Activated naive CD4-positive, alpha-beta T cell treated with anti-CD3 and anti-CD28 coated beads, Interleukin-2, amount 50 U/mL, for 24 hours (primary cell): Measurements from ENCODE around the gene CCNY.
"Not testable (repeated sequence)": the region's sequence is repeated elsewhere in the genome, so short reads cannot be mapped to it uniquely, and the experiment has no call there.

Experiments
- H3K27ac Mint-ChIP-seq: one replicate; pipeline ENCODE4 v1.8.0; 2021; ENCODE audit warnings: mild to moderate bottlenecking, mixed read lengths
- H3K27me3 Mint-ChIP-seq: one replicate; pipeline ENCODE4 v1.8.0; 2021; ENCODE audit warnings: mixed read lengths
- H3K36me3 Mint-ChIP-seq: one replicate; pipeline ENCODE4 v1.8.0; 2021; ENCODE audit warnings: mixed read lengths
- H3K4me1 Mint-ChIP-seq: one replicate; pipeline ENCODE4 v1.8.0; 2021; ENCODE audit warnings: mixed read lengths
- H3K4me3 Mint-ChIP-seq: one replicate; pipeline ENCODE4 v1.8.0; 2021; ENCODE audit warnings: mild to moderate bottlenecking, mixed read lengths
- H3K9me3 Mint-ChIP-seq: one replicate; pipeline ENCODE4 v1.8.0; 2021; ENCODE audit warnings: mixed read lengths

The CCNY gene

DNA sequence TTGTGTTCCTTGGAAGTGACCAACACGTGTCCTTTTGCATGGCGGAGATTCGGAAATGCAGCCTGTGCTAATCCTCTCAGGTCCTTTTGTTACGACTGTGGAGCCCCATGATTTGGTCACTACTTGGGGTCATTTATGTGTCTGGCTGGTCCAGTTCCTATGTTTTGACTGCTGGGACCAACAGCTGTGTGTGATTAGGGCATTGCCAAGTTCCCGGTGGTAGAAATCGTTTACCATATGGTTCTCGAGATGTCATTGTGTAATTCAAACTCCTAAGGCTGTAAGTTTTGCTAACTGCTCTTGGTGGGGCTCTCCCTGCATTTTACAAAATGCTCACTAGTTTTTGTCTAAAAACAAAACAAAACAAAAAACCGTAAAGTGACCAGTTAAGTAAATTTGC, 62.0 kb downstream of the CCNY start:
- Mint-ChIP-seq H3K36me3 (no peaks in the 10 kb centered on the region), H3K9me3 (no peaks in the 10 kb centered on the region), H3K27ac (no peak overlapping the region), H3K4me1 (peaks cover 56% of the 10 kb centered on the region), H3K27me3 (no peaks in the 10 kb centered on the region), H3K4me3 (no peak overlapping the region)

DNA sequence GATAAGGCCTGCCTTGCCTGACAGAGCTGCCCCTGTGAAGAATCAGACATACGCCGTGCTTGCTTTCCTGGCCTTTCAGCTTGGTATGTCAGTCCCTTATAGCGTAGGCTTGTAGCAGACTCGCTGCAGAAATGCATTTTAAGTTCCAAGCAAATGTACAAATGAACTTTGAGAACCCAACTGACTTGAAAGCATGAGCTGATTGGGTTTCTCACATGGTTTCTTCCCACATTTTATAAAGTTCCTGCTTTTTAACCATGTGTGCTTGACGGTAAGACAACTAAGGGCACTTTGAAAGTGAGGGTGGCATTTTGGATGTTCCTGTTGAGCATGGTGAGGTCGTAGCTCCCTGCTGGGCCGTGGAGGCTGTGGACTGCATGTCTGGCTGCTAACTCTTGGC, 62.6 kb downstream of the CCNY start:
- Mint-ChIP-seq H3K4me1 (peaks cover 51% of the 10 kb centered on the region), H3K27ac (no peak overlapping the region)

DNA sequence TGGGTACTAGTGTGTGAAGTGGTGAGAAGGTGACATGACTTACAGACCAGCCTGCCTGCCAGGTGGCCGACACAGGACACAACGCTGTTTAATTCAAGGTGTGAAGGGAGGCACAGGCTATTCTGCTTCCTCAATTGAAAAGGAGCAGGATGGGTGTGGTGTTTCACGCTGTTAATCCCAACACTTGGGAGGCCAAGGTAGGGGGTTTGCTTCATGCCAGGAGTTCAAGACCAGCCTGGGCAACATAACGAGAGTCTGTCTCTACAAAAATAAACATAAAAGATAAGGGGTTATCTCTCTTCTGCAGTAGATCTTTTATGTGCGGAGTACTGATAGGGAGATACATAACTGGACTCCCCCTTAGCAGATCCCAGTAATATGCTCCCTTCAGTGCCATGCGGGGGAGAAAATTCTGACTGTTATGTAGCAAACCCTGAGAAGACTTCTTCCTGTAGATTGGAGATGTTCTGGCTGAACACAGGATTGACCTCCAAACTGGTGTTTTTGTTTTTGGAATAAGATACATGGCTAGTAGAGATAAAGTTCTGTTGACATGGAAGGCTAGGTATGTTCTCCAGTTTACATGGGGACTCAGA, 63.2 kb downstream of the CCNY start:
- H3K27ac Mint-ChIP-seq: no peak overlapping the region
- H3K4me1 Mint-ChIP-seq: peaks cover 45% of the 10 kb centered on the region
- no peaks in the 10 kb centered on the region for H3K27me3 Mint-ChIP-seq
- H3K4me3 Mint-ChIP-seq: no peak overlapping the region
- no peaks in the 10 kb centered on the region for H3K9me3 Mint-ChIP-seq
- no peaks in the 10 kb centered on the region for H3K36me3 Mint-ChIP-seq

More for the DNA sequence above, 62.6 kb downstream of the CCNY start:
- Mint-ChIP-seq H3K9me3 (no peaks in the 10 kb centered on the region), H3K27me3 (no peaks in the 10 kb centered on the region), H3K36me3 (no peaks in the 10 kb centered on the region), H3K4me3 (no peak overlapping the region)

DNA sequence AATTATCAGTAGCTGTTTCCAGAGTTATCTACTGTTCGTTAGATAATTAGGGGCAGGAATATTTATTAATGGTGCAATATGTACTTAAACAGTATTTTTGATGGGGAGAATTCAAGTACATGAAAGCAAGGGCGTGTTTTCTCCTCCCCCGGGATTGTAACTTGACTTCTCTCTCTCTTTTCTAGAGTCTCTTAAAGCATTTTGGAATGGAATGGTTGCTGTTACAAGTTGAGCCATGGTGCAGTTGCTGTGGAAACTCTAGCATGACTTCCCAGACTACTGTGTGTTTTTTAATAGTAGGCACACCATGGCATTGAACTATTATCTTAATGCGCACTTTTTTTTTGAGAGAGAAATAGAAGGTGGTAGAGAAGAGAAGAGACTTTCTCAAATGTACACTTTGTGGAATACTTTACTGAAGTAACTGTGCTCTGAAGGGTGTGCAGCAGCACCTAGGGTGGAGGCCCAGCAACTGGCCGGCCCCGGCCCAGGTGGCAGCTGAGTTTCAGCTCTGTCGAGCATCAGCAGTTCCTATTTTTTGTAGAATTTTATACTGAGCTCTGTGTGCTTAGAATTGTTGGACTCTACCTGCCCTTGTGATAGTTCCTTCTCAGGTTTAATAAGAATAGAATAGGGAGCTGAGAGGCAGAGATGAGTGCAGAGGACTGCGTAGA, 64.4 kb downstream of the CCNY start:
- H3K9me3 Mint-ChIP-seq: no peaks in the 10 kb centered on the region
- no peak overlapping the region for H3K27ac Mint-ChIP-seq
- no peaks in the 10 kb centered on the region for H3K27me3 Mint-ChIP-seq
- peaks cover 36% of the 10 kb centered on the region for H3K4me1 Mint-ChIP-seq
- H3K4me3 Mint-ChIP-seq: no peak overlapping the region
- no peaks in the 10 kb centered on the region for H3K36me3 Mint-ChIP-seq

DNA sequence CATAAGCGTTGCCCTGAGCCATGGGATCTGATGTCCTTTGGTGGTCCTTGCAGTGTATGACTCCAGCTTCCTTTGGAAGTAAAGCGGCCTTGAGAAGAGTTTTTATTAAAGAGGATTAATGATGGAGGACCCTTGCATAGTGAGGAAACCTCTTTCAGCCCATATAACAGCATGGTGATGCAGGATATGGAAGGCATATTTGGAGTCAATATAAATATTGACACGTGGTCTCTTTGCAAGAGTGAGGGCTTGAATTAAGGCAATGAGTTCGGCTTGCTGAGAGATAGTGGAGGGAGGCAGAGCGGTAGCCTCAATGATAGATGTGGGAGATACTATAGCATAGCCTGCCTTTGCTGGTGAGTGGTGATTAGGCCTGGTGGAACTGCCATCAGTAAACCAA, 67.2 kb downstream of the CCNY start:
- not testable (repeated sequence) for H3K36me3 Mint-ChIP-seq, H3K27me3 Mint-ChIP-seq, H3K27ac Mint-ChIP-seq, H3K9me3 Mint-ChIP-seq, H3K4me3 Mint-ChIP-seq
- peaks cover 30% of the 10 kb centered on the region for H3K4me1 Mint-ChIP-seq

DNA sequence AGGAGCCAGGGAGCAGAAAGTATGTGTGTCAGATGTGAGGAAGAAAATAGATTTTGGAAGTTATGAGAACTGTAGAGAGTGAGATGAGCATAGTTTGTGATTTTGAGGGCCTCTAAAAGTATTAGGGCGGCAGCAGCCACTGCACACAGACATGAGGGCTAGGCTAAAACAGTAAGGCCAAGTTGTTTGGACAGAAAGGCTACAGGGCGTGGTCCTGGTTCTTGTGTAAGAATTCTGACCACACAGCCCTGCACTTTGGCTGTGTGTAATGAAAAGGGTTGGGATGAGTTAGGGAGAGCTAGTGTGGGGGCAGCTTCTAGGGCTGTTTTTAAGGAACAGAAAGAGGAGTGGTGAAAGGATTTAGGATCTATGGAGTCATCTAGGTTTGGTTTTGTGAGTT, 67.8 kb downstream of the CCNY start:
- H3K4me3 Mint-ChIP-seq, H3K9me3 Mint-ChIP-seq, H3K27me3 Mint-ChIP-seq, H3K27ac Mint-ChIP-seq, H3K36me3 Mint-ChIP-seq: not testable (repeated sequence)
- peaks cover 32% of the 10 kb centered on the region for H3K4me1 Mint-ChIP-seq

DNA sequence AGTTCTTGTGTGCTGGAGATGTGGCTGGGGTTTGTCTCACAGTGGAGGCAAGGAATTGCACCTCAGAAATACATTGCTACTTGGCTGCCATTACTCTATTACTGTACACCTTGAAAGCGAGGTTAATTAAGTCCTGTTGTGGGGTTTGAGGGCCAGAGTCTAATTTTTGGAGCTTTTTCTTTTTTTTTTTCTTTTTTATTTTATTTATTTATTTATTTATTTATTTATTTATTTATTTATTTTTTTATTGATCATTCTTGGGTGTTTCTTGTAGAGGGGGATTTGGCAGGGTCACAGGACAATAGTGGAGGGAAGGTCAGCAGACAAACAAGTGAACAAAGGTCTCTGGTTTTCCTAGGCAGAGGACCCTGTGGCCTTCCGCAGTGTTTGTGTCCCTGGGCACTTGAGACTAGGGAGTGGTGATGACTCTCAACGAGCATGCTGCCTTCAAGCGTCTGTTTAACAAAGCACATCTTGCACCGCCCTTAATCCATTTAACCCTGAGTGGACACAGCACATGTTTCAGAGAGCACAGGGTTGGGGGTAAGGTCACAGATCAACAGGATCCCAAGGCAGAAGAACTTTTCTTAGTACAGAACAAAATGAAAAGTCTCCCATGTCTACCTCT, 69.8 kb downstream of the CCNY start:
- not testable (repeated sequence) for H3K27ac Mint-ChIP-seq, H3K27me3 Mint-ChIP-seq, H3K4me3 Mint-ChIP-seq, H3K36me3 Mint-ChIP-seq, H3K9me3 Mint-ChIP-seq
- peaks cover 44% of the 10 kb centered on the region for H3K4me1 Mint-ChIP-seq

DNA sequence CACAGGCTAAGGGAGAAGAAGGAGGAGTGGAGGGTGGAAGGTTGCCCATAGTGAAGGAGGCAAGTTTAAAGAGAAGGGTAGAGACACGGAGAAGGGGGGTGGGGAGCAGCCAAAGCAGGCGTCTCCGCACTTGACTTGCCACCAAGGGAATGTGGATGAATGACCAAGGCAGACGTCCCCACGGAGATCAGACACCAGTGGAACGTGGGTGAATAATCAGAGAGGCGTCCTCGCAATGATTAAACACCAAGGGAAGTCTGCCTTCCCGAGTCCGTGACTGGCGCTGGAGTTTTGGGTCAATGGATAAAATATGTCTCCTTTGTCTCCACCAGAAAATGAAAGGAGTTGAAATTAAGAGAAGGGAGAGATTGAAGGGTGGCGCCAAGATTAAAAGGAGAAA, 71.4 kb downstream of the CCNY start:
- peak overlapping the region; percentile 25 for H3K27ac Mint-ChIP-seq
- H3K4me1 Mint-ChIP-seq: peaks cover 45% of the 10 kb centered on the region
- H3K9me3 Mint-ChIP-seq, H3K27me3 Mint-ChIP-seq, H3K36me3 Mint-ChIP-seq: not testable (repeated sequence)
- peak overlapping the region; percentile 42 for H3K4me3 Mint-ChIP-seq

DNA sequence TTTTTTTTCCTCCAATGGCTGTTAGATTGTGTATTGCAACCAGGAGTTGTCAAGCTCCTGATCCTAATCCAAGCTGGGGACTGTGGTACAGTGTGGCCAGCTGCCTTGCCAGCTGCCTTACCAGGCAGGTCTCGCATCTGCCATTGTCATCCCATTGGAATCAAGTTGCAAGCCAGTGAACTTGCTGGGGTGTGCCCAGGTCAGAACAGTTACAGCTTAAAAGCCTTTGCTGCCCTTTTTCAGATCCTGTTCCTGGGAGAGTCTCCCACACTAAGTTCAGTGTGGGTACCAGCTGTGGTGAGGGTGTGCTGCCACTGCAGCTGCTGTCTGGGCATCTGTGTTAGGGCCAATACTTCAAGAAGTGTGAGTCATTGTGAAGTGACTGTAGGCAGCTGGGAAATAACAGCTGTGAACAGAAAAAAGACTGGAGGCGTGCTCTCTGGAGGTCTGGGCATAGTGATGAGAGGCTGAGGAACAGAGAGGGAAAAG, 72.8 kb downstream of the CCNY start:
- peaks cover 45% of the 10 kb centered on the region for H3K4me1 Mint-ChIP-seq
- H3K27me3 Mint-ChIP-seq: no peaks in the 10 kb centered on the region
- peak overlapping the region; percentile 53 for H3K27ac Mint-ChIP-seq
- no peak overlapping the region for H3K4me3 Mint-ChIP-seq
- no peaks in the 10 kb centered on the region for H3K9me3 Mint-ChIP-seq
- no peaks in the 10 kb centered on the region for H3K36me3 Mint-ChIP-seq

DNA sequence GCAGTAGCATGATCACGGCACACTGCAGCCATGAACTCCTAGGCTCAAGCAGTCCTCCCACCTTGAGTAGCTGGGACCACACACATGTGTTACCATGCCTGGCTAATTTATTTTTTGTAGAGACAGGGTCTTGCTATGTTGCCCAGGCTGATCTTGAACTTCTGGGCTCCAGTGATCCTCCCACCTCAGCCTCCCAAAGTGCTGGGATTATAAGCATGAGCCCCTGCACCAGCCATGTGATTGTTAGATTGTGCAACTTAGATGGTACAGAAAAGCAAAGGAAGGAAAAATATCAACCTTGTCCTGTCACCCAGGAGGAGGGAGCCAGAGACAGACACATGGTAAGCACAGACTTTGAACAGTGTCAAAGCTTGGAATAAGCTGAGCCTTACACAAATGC, 73.5 kb downstream of the CCNY start:
- Mint-ChIP-seq H3K4me3 (no peak overlapping the region), H3K27me3 (no peaks in the 10 kb centered on the region), H3K9me3 (no peaks in the 10 kb centered on the region), H3K4me1 (peaks cover 45% of the 10 kb centered on the region), H3K27ac (no peak overlapping the region), H3K36me3 (no peaks in the 10 kb centered on the region)

DNA sequence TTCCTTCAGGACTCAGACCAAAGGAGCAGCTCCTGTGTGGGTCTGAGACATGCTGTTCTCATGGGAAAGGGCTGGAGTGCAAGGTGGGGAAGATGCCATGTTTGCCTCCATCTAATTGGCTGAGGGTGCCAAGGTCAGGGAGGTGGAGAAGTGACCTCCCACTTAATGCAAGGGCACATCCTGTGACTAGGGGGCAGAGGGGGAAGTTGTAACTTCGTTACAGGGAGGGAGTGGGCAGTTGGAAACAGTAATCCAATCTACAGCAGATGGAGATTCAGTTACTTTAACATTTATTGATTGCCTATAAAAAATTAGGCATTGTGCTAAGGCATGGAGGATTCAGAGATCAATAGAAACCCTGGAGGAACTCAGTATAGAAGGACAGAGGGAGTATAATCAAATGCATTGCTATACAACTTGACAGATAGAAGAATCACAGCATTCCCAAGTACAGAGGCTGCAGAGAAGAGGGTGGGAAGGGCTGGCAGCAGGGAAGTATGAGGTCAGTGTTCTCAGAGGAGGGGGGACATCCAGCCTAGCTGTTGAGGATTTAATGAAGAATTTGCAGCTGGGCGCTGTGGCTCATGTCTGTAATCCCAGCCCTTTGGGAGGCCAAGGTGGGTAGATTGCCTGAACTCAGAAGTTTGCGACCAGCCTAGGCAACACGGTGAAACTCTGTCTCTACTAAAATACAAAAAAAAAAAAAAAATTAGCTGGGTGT, 75.9 kb downstream of the CCNY start:
- no peak overlapping the region for H3K27ac Mint-ChIP-seq
- H3K9me3 Mint-ChIP-seq: no peaks in the 10 kb centered on the region
- peaks cover 41% of the 10 kb centered on the region for H3K4me1 Mint-ChIP-seq
- no peak overlapping the region for H3K4me3 Mint-ChIP-seq
- no peaks in the 10 kb centered on the region for H3K36me3 Mint-ChIP-seq
- H3K27me3 Mint-ChIP-seq: no peaks in the 10 kb centered on the region

DNA sequence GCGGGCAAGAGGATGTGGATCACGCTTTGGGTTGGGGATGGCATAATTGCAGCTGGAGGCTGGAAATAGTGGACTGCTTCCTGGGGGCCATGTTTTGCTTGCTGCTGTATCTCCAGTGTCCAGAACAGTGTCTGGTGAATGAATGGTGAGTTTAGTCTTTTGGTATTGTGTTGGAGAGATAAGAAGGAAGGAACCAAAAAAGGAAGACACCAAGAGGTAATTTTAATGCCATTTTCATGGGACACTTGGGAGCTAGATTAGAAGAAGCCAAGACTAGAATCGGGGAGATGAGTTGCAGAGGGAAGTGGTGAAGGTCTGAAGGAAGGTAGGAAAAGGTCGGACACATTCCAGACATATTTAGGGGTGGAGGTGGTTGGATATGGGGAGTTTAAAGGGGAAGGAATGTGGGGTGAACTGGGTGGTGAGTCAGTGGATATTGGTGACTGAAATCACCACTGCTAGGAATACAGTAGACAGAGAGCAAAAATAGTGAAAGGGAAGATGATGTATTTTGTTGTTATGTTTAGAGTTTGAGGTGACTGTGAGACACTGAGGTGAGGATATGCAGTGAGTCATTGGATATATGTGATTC, 76.7 kb downstream of the CCNY start:
- peaks cover 33% of the 10 kb centered on the region for H3K4me1 Mint-ChIP-seq
- H3K4me3 Mint-ChIP-seq: no peak overlapping the region
- H3K36me3 Mint-ChIP-seq: no peaks in the 10 kb centered on the region
- H3K27me3 Mint-ChIP-seq: no peaks in the 10 kb centered on the region
- no peaks in the 10 kb centered on the region for H3K9me3 Mint-ChIP-seq
- H3K27ac Mint-ChIP-seq: no peak overlapping the region

DNA sequence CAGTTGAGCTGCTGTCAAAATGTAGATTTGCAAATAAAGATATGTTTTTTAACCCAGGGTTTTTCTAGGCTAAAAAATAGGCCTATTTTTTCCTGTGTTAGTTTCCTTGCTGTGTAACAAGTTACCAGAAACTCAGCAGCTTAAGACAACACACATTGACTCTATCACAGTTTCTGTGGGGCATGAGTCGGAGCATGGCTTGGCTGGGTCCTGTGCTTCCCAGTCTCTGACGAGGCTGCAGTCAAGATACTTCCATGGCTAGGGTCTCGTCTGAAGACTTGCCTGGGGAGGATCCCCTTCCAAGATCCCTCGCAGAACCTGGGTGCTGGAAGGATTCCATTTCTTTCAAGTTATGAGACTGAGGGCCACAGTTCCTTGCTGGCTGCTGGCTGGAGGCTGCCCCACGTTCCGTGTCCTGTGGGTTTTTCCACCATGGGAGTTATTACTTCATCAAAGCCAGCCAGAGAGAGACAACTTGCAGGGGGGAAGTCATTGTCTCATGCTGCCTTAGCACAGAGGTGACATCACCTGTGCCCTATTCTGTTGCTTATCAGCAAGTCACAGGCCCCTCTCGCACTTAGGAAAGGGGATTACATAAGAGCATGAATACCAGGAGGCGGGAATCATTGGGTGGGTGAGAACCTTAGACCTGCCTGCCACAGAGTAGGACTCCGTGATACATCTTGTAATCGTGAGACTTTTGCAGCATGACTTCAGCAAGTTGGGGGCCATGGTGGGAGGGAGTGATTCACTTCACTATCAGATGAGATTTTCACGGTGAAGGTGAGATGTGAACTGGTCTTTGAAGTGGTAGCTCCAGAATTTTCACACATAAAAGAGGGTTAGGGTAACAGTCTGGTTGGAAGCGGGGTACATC, 77.9 kb downstream of the CCNY start:
- H3K9me3 Mint-ChIP-seq: no peaks in the 10 kb centered on the region
- no peaks in the 10 kb centered on the region for H3K36me3 Mint-ChIP-seq
- peaks cover 20% of the 10 kb centered on the region for H3K4me1 Mint-ChIP-seq

DNA sequence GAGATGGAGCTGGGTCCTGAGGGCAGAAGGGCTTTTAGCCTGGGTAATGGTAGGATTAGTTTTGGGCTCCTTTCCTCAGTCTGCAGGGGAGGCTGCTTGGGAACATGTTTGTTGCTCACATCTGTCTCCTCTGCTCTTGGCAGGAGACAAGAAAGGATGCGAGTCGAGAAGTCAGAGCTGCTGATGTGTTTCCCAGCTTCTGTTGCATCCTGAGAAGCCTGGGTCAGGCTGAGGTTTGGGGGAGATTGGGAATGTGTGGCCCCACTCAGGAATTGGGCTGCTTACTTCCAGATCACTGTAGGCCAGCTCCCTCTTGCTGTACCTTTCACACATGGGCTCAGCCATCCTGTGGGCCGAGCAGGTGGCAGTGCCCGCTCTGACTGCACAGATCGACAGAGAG, 79.2 kb downstream of the CCNY start:
- peak overlapping the region; percentile 26 for H3K27ac Mint-ChIP-seq
- no peaks in the 10 kb centered on the region for H3K27me3 Mint-ChIP-seq
- no peaks in the 10 kb centered on the region for H3K36me3 Mint-ChIP-seq
- no peaks in the 10 kb centered on the region for H3K9me3 Mint-ChIP-seq
- no peak overlapping the region for H3K4me3 Mint-ChIP-seq
- H3K4me1 Mint-ChIP-seq: peaks cover 9% of the 10 kb centered on the region

More for the DNA sequence above, 77.9 kb downstream of the CCNY start:
- H3K27ac Mint-ChIP-seq: peak overlapping the region; percentile 36
- H3K27me3 Mint-ChIP-seq: no peaks in the 10 kb centered on the region
- peak overlapping the region; percentile 42 for H3K4me3 Mint-ChIP-seq
